GM12873 (cell line): Measurements from ENCODE around the gene CEP170B.

Source experiments
- CTCF ChIP-seq: IDR thresholded peaks from 2 replicates; pipeline ENCODE4 v1.5.1; 2012; ENCODE audit warnings: low read depth, mild to moderate bottlenecking, moderate library complexity, low read length, control low read depth; ENCODE audit not compliant: insufficient read depth; ENCODE audit errors: missing control alignments

Gene CEP170B

GRCh38 chr14:104923640-104924420, 58.8 kb downstream of the CEP170B start:
- no peak for TF ChIP-seq CTCF

- TF ChIP-seq CTCF, result no peak
Observed at GRCh38 chr14:104924421-104925213, 59.5 kb downstream of the CEP170B start, which contains the start of gene PLD4. TSS of gene PLD4 (plus strand) at chr14:104924879. CDS start at chr14:104927141, 2,262 bp downstream.

- TF ChIP-seq CTCF, result no peak
Observed at GRCh38 chr14:104925214-104925854, 60.3 kb downstream of the CEP170B start.

GRCh38 chr14:104925855-104926609, 61.0 kb downstream of the CEP170B start:
- TF ChIP-seq CTCF, result no peak

- TF ChIP-seq CTCF, result peak; percentile 11
Observed at GRCh38 chr14:104926619-104927431, 61.8 kb downstream of the CEP170B start.

GRCh38 chr14:104927432-104927816, 62.4 kb downstream of the CEP170B start:
- no peak for TF ChIP-seq CTCF
